HG03103 (cell line): ENCODE measurements around the gene TRIM63.

Experiments used
- ATAC-seq: cut with Tn5 transposase; IDR thresholded peaks from one replicate; pipeline ENCODE4 v1.9.1; 2021; ENCODE audit warnings: low read depth; ENCODE audit not compliant: unreplicated experiment

Gene TRIM63

DNA sequence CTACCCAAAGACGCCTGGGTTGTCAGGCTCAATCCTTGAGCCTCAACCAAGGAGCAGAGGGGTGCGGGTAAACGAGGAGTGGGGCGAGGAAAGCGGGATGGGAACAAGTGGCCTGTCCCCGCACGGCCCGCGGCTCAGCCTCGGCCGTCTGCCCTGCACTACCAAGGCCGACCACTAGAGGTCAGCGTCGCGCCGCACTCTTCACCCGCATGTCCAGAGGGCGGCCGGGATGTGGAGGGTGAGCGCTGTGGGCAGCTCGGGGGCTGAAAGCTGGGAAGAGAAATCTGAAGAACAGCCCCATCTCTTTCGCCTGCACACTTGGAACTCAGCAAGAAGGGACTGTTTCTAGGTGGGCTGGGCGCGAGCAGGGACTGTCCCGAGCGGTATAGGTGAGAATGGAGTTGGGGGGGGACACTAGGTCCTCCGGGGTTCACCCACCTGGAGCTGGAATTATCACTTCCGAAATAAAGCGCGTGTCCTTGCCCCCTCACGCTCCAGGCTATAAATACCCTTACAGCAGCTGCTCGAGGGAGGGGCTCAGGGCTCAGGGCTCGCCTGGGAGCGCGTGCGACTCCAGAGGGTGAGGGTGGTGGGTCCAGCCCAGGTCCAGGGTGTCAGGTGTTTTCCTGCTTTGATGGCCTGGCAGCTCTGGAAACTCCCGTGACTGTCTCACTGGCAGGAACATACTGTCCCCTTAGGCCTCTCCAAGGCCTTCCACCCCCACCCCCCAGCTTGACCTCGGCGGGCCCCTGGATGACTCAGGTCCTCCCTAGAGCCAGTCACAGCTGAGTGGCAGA is 31.3 kb downstream of the TRIM63 start:
- peak; percentile 52 for ATAC-seq

GRCh38 chr1:26035203-26035958 is 32.0 kb downstream of the TRIM63 start:
- peak; percentile 66 for ATAC-seq

GRCh38 chr1:26034504-26035202 is 32.8 kb downstream of the TRIM63 start:
- no peak for ATAC-seq

- ATAC-seq: no peak
Observed at GRCh38 chr1:26032656-26033357, 34.6 kb downstream of the TRIM63 start.

- ATAC-seq: no peak
Observed at GRCh38 chr1:26031611-26032220, 35.7 kb downstream of the TRIM63 start.

DNA sequence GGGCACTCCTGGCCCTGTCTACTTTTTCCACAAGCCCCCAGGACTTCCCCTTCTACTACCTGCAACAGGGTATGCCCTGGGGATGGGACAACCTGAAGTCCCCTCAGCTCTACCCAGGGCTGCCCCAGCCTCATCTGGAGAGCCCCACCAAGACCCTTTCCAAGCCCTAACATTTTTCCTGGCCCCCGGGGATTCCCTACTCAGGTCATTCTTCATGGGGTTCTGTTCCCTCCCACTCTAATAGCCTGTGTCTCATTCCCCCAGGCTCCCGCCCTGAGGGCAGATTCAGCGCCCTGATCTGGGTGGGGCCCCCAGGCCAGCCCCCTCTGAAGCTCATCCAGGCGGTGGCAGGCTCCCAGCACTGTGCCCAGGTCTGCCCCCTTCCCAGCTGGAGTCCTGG is 36.2 kb downstream of the TRIM63 start:
- no peak for ATAC-seq

DNA sequence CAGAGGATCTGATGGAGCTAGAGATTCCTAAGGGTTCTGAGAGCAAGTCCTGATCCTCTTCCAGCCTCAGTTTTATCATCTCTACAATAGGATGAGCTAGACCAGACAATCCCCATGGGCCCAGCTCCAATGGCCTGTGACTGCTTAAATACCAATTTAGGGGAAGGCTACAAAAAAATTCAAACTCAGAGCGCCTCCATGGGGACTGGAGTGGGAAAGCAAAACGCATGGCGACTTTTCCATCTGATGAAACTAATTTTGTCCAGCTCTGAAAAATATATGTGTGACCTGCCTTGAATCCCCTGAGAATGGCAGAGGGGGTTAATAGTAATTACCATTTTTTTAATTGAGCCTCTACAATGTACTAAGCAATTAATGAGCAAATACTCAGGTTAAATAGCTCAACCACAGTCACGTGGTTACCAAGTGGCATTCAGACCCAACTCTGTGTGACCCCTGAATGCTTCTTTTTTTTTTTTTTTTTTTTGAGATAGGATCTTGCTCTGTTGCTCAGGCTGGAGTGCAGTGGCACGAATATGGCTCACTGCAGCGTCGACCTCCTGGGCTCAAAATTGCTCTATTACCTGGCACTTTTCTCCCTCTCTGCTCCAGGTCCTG is 37.5 kb downstream of the TRIM63 start:
- no peak for ATAC-seq

- no peak for ATAC-seq
Observed at GRCh38 chr1:26029054-26029863, 38.2 kb downstream of the TRIM63 start.

DNA sequence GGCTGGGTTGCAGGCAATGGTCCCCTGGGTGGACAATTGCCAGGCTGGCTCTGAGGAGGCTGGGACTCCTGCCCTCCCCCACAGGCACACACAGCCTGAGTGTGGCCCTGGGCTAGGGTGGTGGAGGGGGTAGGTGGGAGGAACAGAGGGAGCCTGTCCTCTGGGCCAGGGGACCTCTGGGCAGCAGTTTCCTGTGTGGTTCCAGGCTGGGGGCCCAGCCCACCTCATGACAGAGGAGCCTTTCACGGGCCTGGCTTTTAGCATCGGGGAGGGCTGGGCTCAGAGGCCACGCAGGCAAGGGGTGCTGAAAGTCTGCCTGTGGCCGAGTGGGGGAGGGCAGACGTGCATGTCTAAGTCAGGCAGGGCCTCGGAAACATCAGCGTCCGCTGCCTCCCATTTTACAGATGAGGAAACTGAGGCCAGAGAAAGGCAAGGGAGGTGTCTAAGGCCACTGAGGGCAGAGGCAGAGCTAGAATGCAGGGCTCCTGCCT is 38.9 kb downstream of the TRIM63 start:
- ATAC-seq: no peak

GRCh38 chr1:26027716-26028489 is 39.5 kb downstream of the TRIM63 start:
- ATAC-seq: no peak

- no peak for ATAC-seq
Observed at GRCh38 chr1:26025517-26025916, 41.9 kb downstream of the TRIM63 start.

DNA sequence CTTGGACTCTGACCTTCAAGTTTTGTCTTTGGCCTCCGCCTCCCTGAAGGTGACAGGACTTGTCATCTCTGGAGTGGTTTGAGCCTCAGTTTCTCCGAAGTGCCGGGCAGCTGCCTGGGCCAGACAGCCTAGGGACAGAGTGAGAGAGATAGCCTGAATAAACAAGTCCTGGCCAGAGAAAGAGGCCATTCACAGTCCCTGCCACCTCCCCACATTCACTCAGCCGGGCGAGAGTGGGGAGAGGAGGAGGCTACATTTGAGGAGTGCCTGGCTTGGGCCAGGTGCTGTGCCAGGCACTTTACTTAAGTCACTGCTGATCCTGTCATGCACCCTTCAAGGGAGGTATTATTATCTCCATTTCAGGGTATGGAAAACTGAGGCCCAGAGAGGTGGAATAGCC is 42.4 kb downstream of the TRIM63 start:
- no peak for ATAC-seq

- no peak for ATAC-seq
Observed at GRCh38 chr1:26023826-26024225, 43.6 kb downstream of the TRIM63 start.

DNA sequence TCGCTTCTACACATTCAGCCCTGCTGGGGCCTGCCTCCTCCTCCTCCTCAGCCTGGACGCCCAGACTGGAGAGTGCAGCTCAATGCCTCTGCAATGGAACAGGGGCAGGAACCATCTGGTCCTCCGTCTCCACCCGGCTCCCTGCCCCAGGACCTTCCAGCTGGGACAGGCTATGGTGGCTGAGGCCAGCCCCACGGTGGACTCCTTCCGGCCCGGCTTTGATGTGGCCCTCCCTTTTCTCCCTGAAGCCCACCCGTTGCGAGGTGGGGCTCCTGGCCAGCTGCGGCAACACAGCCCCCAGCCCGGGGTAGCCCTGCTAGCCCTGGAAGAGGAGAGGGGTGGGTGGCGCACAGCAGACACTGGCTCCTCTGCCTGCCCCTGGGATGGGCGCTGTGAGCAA is 44.4 kb downstream of the TRIM63 start:
- no peak for ATAC-seq

DNA sequence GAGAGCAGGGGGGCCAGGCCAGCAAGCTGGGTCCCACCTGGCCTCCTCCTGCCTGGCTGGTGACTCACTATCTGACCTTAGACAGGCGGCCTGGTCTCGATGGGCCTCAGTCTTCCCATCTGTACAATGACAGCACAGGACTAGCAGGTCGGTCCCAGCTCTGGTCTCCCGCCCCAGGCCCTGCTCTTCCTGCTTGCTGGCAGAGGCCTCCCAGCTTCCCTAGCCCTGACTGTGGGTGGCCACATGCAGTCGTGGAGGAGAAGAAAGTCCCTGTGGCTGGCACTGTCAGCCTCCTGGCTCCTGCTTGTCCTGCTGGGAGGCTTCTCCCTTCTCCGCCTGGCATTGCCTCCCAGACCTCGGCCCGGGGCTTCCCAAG is 45.0 kb downstream of the TRIM63 start:
- no peak for ATAC-seq

- no peak for ATAC-seq
Observed at GRCh38 chr1:26021647-26022403, 45.6 kb downstream of the TRIM63 start, which contains the start of gene EXTL1. Gene EXTL1 (plus strand): TSS chr1:26021775. CDS start chr1:26022647, 872 bp downstream.

DNA sequence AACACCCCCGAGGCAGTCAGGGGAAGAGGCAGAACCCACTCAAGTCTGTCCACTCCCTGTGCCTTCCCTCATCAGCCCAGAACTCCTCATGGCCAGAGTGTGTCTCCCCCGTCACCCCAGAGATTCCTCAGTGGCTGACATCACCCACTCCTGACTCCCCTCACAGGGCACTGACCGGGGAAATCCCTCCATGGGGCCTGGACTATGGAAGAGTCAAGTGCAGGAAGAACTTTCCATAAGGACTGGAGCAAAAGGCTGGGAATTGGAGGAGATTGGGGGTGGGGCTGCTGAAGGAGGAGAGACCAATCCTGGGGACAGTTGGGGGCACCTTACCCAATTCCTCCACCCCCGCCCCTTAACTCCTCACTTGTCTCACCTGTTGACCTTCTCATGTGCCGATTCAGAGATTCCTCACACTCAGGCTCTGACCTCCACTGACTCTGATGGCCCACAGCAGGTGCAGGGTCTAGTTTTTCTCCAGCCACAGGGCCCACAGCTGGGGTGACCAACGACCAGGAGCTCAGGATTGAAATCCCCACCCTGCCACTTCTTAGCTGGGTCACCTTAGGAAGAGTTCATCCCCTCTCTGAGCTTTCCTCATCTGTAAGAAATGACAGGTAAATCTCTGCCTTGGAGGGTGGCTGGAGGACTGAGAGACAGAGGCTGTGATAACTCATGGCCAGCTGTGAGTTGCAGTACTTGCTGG is 46.3 kb downstream of the TRIM63 start:
- no peak for ATAC-seq
